OCI-LY7 (cell line): Measurements from ENCODE around the gene CNOT6. TPM values are rescaled to one million over a fixed set of nuclear protein-coding genes. Genes with fewer than 3 reads are reported as not detected.

ENCODE experiments used
- BruUV-seq: library from RNA; stranded (reverse); fragments of 400-500 nt; replicated peaks from 2 replicates; lab custom pipeline; 2021; lab: Mats Ljungman, UMichigan
- CTCF ChIA-PET: fragments of 300-600 bp; sonication (Branson Sonifier 250); formaldehyde crosslinking; loops from one replicate; lab custom pipeline; 2022; ENCODE audit warnings: antibody characterized with exemption; ENCODE audit not compliant: unreplicated experiment; lab: Charles Lee
- POLR2A ChIA-PET: fragments of 300-600 bp; sonication (Branson Sonifier 250); formaldehyde crosslinking; loops from one replicate; lab custom pipeline; 2022; ENCODE audit warnings: antibody characterized with exemption; lab: Charles Lee
- DNase-seq: peaks from one replicate; pipeline ENCODE4 v3.0.0-alpha.2; 2015; ENCODE audit warnings: low spot score
- H2AFZ ChIP-seq: fragments of 200-600 bp; sonication (generic), shearing (Covaris generic); 2 replicates; pipeline ENCODE4 v1.6.1; 2014; ENCODE audit warnings: mild to moderate bottlenecking, antibody characterized with exemption, low read length, moderate library complexity
- H3K27ac ChIP-seq: fragments of 200-600 bp; sonication (generic); 2 replicates; pipeline ENCODE4 v1.5.1; 2014; ENCODE audit warnings: mixed run types, low read depth, mild to moderate bottlenecking, moderate library complexity, low read length, inconsistent platforms; ENCODE audit not compliant: poor library complexity, severe bottlenecking
- H3K36me3 ChIP-seq: fragments of 200-600 bp; sonication (generic); 2 replicates; pipeline ENCODE4 v1.6.1; 2014; ENCODE audit warnings: mild to moderate bottlenecking, antibody characterized with exemption, low read length, moderate library complexity, mixed read lengths; ENCODE audit not compliant: insufficient read depth
- H3K4me1 ChIP-seq: fragments of 200-600 bp; sonication (generic); 2 replicates; pipeline ENCODE4 v1.5.1; 2014; ENCODE audit warnings: mild to moderate bottlenecking, low read length; ENCODE audit not compliant: insufficient read depth, poor library complexity, severe bottlenecking
- H3K4me2 ChIP-seq: fragments of 200-600 bp; sonication (generic); 2 replicates; pipeline ENCODE4 v1.6.1; 2014; ENCODE audit warnings: mild to moderate bottlenecking, low read length
- H3K4me3 ChIP-seq: fragments of 200-600 bp; sonication (generic); 2 replicates; pipeline ENCODE4 v1.5.1; 2014; ENCODE audit warnings: mild to moderate bottlenecking, low read depth, low read length; ENCODE audit not compliant: poor library complexity, severe bottlenecking
- H3K79me2 ChIP-seq: fragments of 200-600 bp; sonication (generic); 2 replicates; pipeline ENCODE4 v1.6.1; 2016; ENCODE audit warnings: low read depth, mild to moderate bottlenecking, low read length, moderate library complexity, mixed read lengths; ENCODE audit not compliant: insufficient read depth
- H3K9me2 ChIP-seq: fragments of 200-600 bp; sonication (generic); 2 replicates; pipeline ENCODE4 v1.6.1; 2016; ENCODE audit warnings: mild to moderate bottlenecking, low read length, mixed read lengths; ENCODE audit not compliant: insufficient read depth
- H3K9me3 ChIP-seq: fragments of 200-600 bp; sonication (generic); 2 replicates; pipeline ENCODE4 v1.6.1; 2014; ENCODE audit warnings: mild to moderate bottlenecking, mixed run types, low read length, mixed read lengths
- H4K20me1 ChIP-seq: fragments of 200-600 bp; sonication (generic); 2 replicates; pipeline ENCODE4 v1.6.1; 2014; ENCODE audit warnings: mild to moderate bottlenecking, antibody characterized with exemption, low read length, moderate library complexity, mixed read lengths; ENCODE audit not compliant: insufficient read depth
- CTCF ChIP-seq: fragments of 200-600 bp; sonication (generic); conservative IDR thresholded peaks from 2 replicates; pipeline ENCODE4 v1.5.1; 2014; ENCODE audit warnings: mild to moderate bottlenecking, antibody characterized with exemption, low read length, moderate library complexity, mixed read lengths
- EZH2phosphoT487 ChIP-seq: fragments of 200-600 bp; sonication (generic); IDR thresholded peaks from 2 replicates; pipeline ENCODE4 v1.6.1; 2018; ENCODE audit warnings: low read depth, borderline replicate concordance, mild to moderate bottlenecking, mixed run types, antibody characterized with exemption, low read length, moderate library complexity, mixed read lengths
- intact Hi-C: fragments of 100-400 bp; cut with micrococcal nuclease; formaldehyde crosslinking; loops from one replicate; pipeline ENCODE4 v1.10.0; 2022; ENCODE audit not compliant: unreplicated experiment
- total RNA-seq, 2 experiments: library from RNA; depleted of rRNA in 1 of 2; stranded (reverse); fragments of >200 nt in 1 of 2; shearing (Covaris generic) in 1 of 2; gene quantifications; 2 replicates each; pipeline ENCODE4 v1.2.3, GENCODE V29; 2014 to 2022

CNOT6 gene
- total RNA-seq, 2 experiments from 2014 or later, result 9.4 to 30.1 TPM

GRCh38 chr5:180624587-180624986, 130.4 kb downstream of the CNOT6 start:
- H3K4me3 ChIP-seq, result no peak overlapping the region
- no peak overlapping the region for H3K4me2 ChIP-seq
- ChIA-PET CTCF (no interaction called here), POLR2A (no interaction called here)
- no peaks in the 10 kb centered on the region for H3K9me2 ChIP-seq
- intact Hi-C loops, result no loop called here
- DNase-seq, result no peak
- BruUV-seq, result no TSS peak
- no peak for TF ChIP-seq CTCF
- no peak for TF ChIP-seq EZH2phosphoT487
- H4K20me1 ChIP-seq, result no peaks in the 10 kb centered on the region
- H3K27ac ChIP-seq, result no peak overlapping the region
- no peaks in the 10 kb centered on the region for H3K36me3 ChIP-seq
- no peaks in the 10 kb centered on the region for H3K79me2 ChIP-seq
- peaks cover 6% of the 10 kb centered on the region for H3K4me1 ChIP-seq
- H2AFZ ChIP-seq, result no peak overlapping the region
- H3K9me3 ChIP-seq, result no peaks in the 10 kb centered on the region

GRCh38 chr5:180625125-180625790, 131.1 kb downstream of the CNOT6 start:
- POLR2A ChIA-PET, result no interaction called here
- Histone ChIP-seq H3K4me1 (peaks cover 6% of the 10 kb centered on the region), H3K27ac (no peak overlapping the region), H3K4me3 (no peak overlapping the region), H3K4me2 (no peak overlapping the region), H3K36me3 (no peaks in the 10 kb centered on the region), H4K20me1 (no peaks in the 10 kb centered on the region), H3K79me2 (no peaks in the 10 kb centered on the region), H2AFZ (no peak overlapping the region), H3K9me2 (no peaks in the 10 kb centered on the region), H3K9me3 (no peaks in the 10 kb centered on the region)
- BruUV-seq, result no TSS peak
- intact Hi-C loops, result no loop called here
- no peak for TF ChIP-seq EZH2phosphoT487
- no peak for TF ChIP-seq CTCF
- CTCF ChIA-PET, result no interaction called here
- DNase-seq, result no peak

- Histone ChIP-seq H3K4me3 (no peak overlapping the region), H3K4me2 (no peak overlapping the region), H4K20me1 (no peaks in the 10 kb centered on the region), H3K4me1 (peaks cover 6% of the 10 kb centered on the region), H3K9me3 (no peaks in the 10 kb centered on the region), H3K9me2 (no peaks in the 10 kb centered on the region), H2AFZ (no peak overlapping the region), H3K36me3 (no peaks in the 10 kb centered on the region), H3K79me2 (no peaks in the 10 kb centered on the region), H3K27ac (no peak overlapping the region)
- CTCF ChIA-PET, result no interaction called here
- no peak for TF ChIP-seq CTCF
- TF ChIP-seq EZH2phosphoT487, result no peak
- intact Hi-C loops, result no loop called here
- POLR2A ChIA-PET, result no interaction called here
- BruUV-seq, result no TSS peak
- no peak for DNase-seq
Measured at GRCh38 chr5:180625791-180626660, 131.8 kb downstream of the CNOT6 start.
